ENCODE results near the gene IGFBP1. TPM values are rescaled to one million over a fixed set of nuclear protein-coding genes. Genes with fewer than 3 reads are reported as not detected.

Gene IGFBP1
- total and polyA plus RNA-seq, 9 of the 15 experiments (the other 6 are each of a cell fraction or from before 2014, with no cell fraction given), result not detected

DNA sequence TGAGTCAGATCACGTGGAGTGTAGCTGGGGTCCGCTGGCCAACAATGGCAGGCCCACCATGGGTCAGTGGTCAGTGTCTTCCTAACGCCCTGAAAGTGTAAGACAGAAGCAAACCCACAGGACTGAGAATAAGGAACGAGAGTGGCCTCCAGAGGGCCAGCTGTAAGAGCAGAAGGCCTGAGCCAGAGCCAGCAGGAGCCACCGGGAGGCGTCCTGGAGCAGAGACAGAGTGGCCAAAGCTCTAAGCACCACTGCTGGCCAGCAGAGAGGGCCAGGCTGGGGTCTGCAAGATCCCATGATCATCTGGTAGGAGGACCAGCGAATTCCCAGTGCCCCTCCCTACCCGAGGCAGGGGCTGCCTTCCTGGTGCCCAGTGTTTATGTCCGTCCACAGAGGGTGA, 24.6 kb upstream of the IGFBP1 start (continued):
- TF ChIP-seq, protein P1, sequence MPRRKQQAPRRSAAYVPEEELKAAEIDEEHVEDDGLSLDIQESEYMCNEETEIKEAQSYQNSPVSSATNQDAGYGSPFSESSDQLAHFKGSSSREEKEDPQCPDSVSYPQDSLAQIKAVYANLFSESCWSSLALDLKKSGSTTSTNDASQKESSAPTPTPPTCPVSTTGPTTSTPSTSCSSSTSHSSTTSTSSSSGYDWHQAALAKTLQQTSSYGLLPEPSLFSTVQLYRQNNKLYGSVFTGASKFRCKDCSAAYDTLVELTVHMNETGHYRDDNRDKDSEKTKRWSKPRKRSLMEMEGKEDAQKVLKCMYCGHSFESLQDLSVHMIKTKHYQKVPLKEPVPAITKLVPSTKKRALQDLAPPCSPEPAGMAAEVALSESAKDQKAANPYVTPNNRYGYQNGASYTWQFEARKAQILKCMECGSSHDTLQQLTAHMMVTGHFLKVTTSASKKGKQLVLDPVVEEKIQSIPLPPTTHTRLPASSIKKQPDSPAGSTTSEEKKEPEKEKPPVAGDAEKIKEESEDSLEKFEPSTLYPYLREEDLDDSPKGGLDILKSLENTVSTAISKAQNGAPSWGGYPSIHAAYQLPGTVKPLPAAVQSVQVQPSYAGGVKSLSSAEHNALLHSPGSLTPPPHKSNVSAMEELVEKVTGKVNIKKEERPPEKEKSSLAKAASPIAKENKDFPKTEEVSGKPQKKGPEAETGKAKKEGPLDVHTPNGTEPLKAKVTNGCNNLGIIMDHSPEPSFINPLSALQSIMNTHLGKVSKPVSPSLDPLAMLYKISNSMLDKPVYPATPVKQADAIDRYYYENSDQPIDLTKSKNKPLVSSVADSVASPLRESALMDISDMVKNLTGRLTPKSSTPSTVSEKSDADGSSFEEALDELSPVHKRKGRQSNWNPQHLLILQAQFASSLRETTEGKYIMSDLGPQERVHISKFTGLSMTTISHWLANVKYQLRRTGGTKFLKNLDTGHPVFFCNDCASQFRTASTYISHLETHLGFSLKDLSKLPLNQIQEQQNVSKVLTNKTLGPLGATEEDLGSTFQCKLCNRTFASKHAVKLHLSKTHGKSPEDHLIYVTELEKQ (CRISPR knock-in tag; IDR thresholded peaks at IDR 0.05), result no peak
- no peak for TF ChIP-seq SIN3A (IDR thresholded peaks at IDR 0.05; ENCODE audit: borderline replicate concordance in 2 of 2, control insufficient read depth in 1 of 2, low read depth in 2 of 2, low read length in 2 of 2)
- TF ChIP-seq, protein P2, sequence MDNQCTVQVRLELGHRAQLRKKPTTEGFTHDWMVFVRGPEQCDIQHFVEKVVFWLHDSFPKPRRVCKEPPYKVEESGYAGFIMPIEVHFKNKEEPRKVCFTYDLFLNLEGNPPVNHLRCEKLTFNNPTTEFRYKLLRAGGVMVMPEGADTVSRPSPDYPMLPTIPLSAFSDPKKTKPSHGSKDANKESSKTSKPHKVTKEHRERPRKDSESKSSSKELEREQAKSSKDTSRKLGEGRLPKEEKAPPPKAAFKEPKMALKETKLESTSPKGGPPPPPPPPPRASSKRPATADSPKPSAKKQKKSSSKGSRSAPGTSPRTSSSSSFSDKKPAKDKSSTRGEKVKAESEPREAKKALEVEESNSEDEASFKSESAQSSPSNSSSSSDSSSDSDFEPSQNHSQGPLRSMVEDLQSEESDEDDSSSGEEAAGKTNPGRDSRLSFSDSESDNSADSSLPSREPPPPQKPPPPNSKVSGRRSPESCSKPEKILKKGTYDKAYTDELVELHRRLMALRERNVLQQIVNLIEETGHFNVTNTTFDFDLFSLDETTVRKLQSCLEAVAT (IDR thresholded peaks at IDR 0.05), result no peak

Data from K562 (cell line).